ENCODE data around the gene SNX13. TPM values are rescaled to one million over a fixed set of nuclear protein-coding genes. Genes with fewer than 3 reads are reported as not detected.

The SNX13 gene, protein sequence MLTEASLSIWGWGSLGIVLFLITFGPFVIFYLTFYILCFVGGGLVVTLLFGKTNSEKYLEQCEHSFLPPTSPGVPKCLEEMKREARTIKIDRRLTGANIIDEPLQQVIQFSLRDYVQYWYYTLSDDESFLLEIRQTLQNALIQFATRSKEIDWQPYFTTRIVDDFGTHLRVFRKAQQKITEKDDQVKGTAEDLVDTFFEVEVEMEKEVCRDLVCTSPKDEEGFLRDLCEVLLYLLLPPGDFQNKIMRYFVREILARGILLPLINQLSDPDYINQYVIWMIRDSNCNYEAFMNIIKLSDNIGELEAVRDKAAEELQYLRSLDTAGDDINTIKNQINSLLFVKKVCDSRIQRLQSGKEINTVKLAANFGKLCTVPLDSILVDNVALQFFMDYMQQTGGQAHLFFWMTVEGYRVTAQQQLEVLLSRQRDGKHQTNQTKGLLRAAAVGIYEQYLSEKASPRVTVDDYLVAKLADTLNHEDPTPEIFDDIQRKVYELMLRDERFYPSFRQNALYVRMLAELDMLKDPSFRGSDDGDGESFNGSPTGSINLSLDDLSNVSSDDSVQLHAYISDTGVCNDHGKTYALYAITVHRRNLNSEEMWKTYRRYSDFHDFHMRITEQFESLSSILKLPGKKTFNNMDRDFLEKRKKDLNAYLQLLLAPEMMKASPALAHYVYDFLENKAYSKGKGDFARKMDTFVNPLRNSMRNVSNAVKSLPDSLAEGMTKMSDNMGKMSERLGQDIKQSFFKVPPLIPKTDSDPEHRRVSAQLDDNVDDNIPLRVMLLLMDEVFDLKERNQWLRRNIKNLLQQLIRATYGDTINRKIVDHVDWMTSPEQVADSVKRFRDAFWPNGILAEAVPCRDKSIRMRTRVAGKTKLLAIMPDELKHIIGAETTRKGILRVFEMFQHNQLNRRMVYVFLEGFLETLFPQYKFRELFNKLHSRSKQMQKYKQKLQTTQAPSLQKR
- 16.7 to 24.1 TPM (median 21.1 TPM) in 5 replicates for total RNA-seq (2022; extraction: Qiagen RNA extraction)

DNA sequence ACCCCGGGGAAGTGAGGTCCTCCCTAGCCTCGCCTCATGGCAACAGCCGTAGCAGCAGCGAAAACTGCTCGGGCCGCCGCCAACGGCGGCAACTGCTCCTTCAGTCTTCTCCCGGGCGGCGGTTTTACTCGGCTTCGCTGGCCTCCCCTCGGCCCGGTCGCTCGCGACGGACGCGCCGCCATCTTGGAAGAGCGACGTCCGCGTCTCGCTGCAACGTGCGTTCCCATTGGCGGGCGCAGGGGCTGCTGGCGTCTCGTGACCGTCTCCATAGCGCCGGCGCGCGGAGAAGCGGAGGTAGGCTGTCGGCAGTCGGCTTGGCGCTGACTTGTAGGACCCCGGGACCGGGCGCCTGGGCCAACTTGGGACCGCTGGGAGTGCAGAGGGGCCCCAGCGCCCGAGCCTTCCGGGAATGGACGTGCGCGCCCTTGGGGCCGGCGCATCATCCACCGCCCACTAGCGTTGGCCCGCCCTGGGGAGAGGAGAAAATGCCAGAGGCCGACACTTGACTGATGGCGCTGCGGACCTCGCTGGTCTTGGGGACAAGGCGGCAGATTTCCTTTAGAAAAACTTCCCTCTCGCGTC lies at the start of gene SNX13:
Gene SNX13, minus strand, starts transcription at position 193 of the 582 bp plus-strand sequence. CDS start 199 bp downstream, outside the sequence.

Other genes with a start within 250 kb of the SNX13 start
- not detected in 5 replicates for gene PRPS1L1, start 87.4 kb upstream of the SNX13 start, total RNA-seq (2022; extraction: Qiagen RNA extraction)

Measured in A549 treated with dexamethasone at 1 μM for 4 hours (cell line).